Measurements from ENCODE around the gene NUFIP2.
A peak's percentile ranks its signal among the peaks of the same experiment; 100 is the strongest.
"Not testable (repeated sequence)": the region's sequence is repeated elsewhere in the genome, so short reads cannot be mapped to it uniquely, and the experiment has no call there.

NUFIP2 gene

DNA sequence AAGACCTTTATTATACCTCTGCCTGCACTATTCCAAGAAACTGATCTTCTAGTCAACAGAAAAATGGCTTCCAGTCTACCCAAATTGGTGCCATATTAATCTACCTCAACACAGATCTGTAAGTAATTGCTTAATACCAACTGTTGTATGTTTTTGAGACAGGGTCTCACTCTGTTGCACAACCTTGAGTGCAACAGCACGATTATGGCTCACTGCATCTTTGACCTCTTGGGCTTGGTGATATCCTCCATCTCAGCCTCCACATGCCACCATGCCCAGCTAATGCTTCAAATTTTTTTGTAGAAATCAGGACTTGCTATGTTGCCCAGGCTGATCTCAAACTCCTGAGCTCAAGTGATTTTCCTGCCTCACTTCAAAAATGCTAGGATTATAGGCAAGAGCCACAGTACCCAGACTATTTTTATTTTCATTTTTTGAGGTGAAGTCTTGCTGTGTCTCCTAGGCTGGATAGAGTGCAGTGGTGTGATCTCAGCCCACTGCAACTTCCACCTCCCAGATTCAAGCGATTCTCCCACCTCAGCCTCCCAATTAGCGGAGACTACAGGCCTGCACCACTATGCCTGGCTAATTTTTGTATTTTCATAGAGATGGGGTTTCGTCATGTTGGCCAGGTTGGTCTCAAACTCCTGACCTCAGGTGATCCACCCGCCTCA is 14.4 kb downstream of the NUFIP2 start:
- no peak for DNase-seq (ENCODE audit: low spot score)

GRCh38 chr17:29278692-29279091 is 15.3 kb downstream of the NUFIP2 start:
- DNase-seq (ENCODE audit: low spot score), result no peak

- DNase-seq (ENCODE audit: low spot score), result no peak
These were observed 20.0 kb downstream of the NUFIP2 start for GRCh38 chr17:29273924-29274323.

DNA sequence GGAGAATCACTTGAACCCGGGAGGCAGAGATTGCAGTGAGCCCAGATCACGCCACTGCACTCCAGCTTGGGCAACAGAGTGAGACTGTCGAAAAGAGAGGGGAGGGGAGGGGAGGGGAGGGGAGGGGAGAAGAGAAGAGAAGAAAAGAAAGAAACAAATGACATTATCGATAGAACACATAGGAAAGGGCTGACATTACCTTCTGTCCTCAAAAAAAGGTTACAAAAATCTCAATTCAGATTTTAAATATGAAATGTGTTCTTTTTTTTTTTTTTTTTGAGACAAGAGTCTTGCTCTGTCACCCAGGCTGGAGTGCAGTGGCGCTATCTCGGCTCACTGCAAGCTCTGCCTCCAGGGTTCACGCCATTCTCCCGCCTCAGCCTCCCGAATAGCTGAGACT is 22.0 kb downstream of the NUFIP2 start:
- DNase-seq (ENCODE audit: low spot score), result not testable (repeated sequence)

GRCh38 chr17:29263916-29264315 is 30.0 kb downstream of the NUFIP2 start:
- no peak for DNase-seq (ENCODE audit: low spot score)

- DNase-seq (ENCODE audit: low spot score), result no peak
These were observed 36.2 kb downstream of the NUFIP2 start for GRCh38 chr17:29257756-29258155.

GRCh38 chr17:29256735-29257466 is 37.0 kb downstream of the NUFIP2 start:
- DNase-seq (ENCODE audit: low spot score), result no peak

DNA sequence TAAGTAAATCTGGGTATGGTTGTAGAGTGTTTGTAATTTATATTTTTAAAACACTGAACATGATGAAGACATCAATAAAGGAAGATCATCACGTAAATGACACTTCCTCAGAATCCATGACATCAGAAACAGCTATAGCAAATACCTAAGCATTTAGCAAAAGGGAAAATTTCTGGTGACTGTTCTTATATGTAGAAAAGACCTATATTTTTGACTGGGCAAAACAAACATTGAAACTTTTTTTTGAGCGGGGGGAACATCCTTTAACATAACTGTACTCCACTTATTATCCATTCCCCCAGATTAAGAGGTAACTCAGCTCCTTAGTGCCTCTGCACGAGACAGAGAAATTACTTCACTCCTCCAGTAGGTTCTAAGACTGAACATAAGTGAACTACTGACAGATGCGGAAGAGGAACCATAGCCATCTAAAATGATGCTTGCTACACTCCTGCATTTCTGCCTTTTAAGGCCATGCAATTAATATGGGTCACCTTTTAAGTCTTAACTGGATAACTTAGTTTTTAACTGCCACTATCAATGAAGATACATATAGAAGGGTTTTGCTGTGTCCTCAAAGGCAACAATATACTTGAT is 37.9 kb downstream of the NUFIP2 start:
- DNase-seq (ENCODE audit: low spot score), result no peak

DNA sequence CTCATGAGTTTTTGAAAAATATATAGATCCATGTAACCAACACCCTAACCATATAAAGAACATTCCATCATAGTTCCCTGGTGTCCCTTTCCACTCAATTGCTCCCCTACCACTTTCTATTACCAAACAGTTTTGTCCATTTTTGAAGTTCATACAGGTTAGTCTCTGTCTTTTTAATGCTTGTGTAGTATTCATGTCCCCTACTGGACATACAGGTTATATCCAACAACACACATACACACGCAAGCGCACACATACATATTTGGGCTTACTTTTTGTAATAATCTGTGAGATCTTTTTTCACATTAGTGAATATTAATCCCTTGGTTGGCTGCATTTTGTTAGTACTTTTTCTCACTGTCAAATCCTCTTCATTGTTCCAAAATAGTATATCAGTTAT is 40.9 kb downstream of the NUFIP2 start:
- DNase-seq (ENCODE audit: low spot score), result peak; percentile 50

GRCh38 chr17:29252101-29252791 is 41.7 kb downstream of the NUFIP2 start:
- DNase-seq (ENCODE audit: low spot score), result peak; percentile 73

DNA sequence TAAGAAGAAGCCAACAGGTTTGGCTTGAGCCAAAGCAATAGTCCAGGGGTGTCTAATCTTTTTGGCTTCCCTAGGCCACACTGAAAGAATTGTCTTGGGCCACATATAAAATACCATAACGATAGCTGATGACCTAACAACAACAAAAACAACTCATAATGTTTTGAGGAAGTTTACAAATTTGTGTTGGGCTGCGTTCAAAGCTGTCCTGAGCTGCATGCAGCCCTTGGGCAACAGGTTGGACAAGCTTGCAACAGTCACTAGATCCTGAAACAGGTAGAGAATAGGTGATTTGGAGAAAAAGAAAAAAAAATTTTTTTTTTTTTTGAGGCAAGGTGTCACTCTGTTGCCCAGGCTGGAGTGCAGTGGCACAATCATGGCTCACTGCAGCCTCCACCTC is 42.8 kb downstream of the NUFIP2 start:
- no peak for DNase-seq (ENCODE audit: low spot score)

DNA sequence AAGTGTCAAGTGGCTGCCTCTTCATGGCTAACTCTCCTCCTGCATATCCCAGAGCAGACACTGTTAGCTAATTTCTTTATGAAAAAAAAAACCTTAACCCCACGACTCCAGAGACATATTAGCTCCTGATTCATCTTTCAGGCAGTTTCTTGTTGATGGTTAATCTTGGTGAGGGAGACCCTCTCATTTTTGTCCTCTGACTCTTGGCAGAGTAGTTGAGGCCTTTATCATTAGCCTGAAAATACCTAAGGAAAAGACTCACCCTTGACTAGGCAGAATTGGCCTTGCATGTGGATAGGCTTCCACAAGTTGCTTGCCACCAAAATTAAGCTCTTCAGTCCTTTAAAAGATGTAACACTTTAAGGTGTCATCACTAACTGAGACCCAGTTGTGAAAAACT is 43.3 kb downstream of the NUFIP2 start:
- no peak for DNase-seq (ENCODE audit: low spot score)

DNA sequence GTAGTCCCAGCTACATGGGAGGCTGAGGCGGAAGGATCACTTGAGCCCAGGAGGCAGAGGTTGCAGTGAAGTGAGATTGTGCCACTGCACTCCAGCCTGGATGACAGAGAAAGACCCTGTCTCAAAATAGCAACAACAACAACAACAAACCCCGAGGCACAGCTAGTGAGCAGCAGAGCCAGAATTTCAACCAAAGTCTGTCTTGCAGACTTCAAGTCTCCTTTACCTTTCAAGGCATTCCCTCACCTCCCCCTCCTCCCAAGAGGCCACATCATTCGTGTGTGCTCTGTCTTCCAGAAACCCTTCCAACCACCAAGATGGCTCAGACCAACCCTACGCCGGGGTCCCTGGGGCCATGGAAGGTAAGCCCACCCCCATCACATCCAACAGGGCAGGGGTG is 45.1 kb downstream of the NUFIP2 start:
- no peak for DNase-seq (ENCODE audit: low spot score)

GRCh38 chr17:29247219-29247618 is 46.7 kb downstream of the NUFIP2 start:
- no peak for DNase-seq (ENCODE audit: low spot score)

GRCh38 chr17:29246628-29247027 is 47.3 kb downstream of the NUFIP2 start, which contains the start of gene CRYBA1:
TSS of gene CRYBA1 (plus strand) at chr17:29246859. CDS start at chr17:29246864, 5 bp downstream.
- DNase-seq (ENCODE audit: low spot score), result no peak

DNA sequence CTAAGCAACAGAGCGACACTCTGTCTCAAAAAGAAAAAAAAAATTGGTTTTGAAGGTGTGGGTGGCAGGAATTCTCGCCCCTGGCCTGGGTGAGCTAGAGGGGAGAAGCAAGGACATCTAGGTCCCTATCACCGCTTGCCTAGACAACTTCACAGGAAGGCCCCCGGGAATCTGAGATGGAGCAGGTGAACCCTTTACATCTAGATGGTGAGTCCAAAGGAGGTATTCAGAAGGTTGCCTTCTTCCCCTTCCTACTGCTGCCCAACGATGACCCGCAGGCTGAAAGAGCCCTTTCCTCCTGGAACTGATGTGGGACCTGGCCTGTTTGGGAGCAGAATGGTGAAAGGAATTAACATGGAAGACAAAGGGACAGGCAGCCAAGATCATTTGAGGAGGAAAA is 48.5 kb downstream of the NUFIP2 start:
- no peak for DNase-seq (ENCODE audit: low spot score)

- peak; percentile 76 for DNase-seq (ENCODE audit: low spot score)
These were observed 50.2 kb downstream of the NUFIP2 start for GRCh38 chr17:29243792-29244191.

GRCh38 chr17:29242790-29243189 is 51.2 kb downstream of the NUFIP2 start:
- DNase-seq (ENCODE audit: low spot score), result no peak

- DNase-seq (ENCODE audit: low spot score), result no peak
These were observed 51.9 kb downstream of the NUFIP2 start for GRCh38 chr17:29242051-29242450.

DNA sequence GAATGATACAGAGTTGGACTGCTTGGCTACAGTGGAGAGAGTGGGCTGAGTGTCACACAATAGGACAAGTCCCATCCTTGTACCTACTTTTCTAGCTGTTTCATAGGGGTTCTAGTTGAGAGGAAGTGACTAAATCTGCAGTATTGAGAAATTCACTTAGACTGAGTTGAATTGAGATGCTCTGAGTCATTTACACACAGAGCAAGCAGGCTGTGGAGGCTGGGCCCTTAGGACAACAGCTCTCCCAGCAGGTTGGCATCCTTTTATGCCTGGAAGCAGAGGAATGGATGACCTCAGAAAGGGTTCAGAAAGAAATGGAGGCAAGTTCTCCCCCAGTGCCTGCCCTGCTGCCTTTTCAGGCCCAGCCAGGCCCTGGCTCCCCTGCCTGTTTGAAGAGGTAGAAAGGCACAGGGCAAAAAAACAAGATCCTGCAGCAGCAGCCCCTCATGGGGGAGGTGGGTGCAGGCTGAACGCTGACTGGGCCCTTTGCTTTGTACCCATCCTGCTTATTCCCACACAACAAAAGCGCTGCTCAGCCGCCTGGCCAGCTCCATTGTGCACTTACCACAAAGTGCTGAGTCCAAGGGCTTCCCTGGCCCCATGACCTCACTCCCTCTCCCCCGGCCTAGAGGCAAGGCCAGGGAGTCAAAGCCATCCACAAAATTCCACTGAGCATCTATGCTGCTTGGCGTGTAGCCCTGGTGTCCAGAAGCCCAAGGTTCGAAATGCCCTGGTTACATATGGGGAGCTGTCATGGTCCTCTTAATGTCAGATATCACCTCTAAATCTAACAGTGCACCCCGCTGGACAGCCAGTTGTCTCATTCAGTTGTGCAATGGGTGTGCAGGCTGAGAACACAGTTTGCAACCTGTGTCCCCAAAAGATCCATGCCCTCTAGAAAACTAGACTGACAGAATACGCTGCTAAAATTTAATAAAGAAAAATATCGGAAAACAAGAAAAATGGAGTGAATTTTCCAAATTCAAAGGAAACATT is 52.7 kb downstream of the NUFIP2 start:
- DNase-seq (ENCODE audit: low spot score), result no peak

DNA sequence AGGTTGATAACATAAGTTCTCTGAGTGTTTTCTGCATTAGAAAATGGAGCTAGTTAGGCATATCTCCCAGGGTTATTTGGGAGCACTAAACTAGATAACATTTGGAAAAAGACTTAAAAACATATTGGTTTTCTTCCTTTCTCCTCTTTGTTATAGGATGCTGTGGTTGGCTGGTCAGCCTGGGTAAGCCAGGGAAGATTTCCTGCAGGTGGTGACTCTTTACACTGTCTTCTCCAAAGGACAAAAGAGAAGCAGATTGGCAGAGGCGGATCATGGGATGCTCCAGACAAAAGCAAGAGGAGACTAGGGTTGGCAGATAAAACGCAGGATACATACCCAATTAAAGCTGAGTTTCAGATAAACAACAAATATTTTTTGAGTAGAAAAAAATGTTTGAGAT is 53.5 kb downstream of the NUFIP2 start:
- DNase-seq (ENCODE audit: low spot score), result no peak
